ENCODE measurements around the gene LGI2.

LGI2 gene

DNA sequence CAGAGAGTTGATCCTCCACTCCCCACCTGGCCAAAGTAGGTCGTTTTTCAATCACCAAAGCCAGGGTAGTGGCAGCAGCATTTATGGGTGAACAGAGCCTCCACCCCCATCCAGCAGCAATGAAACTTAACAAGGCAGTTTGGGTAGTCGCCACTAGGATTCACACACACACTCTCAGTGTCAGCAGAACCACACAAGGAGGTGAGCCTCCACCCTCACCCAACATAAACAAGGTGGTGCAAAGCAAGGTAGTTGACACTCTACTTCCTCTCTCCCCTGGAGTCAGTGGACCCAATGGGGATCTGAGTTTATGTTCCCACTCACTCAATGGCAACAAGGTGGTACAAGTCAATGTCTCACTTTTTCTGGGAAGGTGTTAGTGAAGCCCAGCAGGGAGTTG, 67.5 kb downstream of the LGI2 start:
- no peak for DNase-seq (ENCODE audit: low read depth)

DNA sequence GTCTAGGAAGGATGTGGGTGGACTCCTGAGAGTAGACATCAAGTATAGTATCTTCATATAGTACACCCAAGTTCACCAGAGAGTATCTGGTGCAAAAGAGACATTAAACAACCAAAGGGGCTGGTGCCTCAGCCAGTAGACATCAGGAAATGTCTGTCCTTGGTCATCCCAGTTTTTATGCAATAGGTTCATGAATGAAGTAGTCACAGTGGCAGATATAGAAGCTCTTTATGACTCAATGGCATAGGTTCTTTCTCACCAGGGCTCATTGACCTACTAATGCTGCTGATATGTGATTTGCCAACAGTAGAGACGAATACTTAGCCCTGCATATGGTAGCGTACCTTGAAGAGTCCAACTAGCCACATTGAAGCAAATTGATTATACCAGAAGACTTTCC, 72.9 kb downstream of the LGI2 start:
- DNase-seq (ENCODE audit: low read depth): no peak

DNA sequence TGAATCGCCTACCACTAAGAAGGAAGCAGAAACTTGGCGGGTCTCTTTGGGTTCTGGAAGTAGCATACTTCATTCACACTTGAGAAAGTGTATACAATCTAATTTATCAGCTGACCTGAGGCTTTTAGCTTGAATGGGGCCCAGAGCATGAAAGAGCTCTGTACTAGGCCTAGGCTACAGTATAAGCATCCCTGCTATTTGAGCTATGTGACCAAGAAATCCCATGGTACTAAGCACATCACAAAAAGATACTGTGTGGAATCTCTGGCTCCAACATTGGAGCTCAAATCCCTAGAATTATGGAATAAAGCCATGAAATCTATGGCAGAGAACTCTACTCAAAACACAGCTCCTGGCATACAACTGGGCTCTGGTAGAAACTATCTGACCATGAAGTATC, 74.0 kb downstream of the LGI2 start:
- no peak for DNase-seq (ENCODE audit: low read depth)

DNA sequence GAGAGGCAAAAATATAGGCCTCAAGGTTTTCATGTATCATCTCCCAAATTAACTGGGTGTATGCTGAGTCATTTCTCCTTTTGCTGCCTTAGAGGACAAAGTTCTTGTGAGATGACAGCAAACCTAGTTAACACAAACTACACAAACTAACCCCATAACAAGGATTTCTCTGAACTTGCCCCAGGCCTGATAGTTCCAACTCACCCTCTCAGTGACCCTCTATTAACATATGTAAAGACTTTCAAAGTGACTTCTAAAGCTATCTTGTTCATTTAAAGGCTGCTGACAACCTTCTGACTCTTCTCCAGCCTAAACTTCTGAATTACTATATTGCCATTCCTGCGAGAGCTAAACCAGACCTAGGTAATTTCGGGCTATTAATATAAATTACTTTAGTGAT, 74.7 kb downstream of the LGI2 start:
- no peak for DNase-seq (ENCODE audit: low read depth)

DNA sequence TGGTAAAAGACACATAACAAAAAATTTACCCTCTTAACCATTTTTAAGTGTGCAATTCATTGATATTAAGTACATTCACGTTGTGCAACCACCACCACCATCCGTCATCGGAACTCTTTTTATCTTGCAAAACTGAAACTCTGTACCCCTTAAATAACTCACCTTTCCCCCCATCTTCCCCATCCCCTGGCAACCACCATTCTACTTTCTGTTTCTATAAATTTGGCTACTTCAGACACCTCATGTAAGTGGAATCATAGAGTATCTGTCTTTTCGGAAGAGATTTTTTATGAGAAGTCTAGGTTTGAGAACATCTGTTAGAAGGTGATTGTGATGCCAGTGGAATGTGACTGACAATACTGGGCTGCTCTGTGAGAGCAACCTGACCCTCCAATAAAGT, 78.1 kb downstream of the LGI2 start:
- no peak for DNase-seq (ENCODE audit: low read depth)

DNA sequence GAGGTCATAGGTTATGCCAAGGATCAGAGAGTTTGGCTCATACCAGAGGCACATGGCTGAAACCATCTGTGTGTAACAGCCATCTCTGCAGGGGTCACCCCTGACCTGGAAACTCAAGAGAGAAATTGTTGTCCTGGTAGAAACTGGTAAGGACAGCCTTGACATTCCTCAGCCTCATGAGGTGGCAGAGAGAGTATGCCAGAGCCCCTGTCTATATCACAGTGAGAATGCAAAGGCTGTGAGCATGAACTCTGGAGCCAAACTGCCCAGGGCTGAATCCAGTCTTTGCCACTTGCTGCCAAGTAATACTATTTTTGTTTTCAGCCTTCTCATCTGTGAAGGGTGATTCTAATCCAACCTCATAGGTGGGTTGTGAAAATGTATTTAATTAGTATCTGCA, 80.8 kb downstream of the LGI2 start:
- no peak for DNase-seq (ENCODE audit: low read depth)
